Stimulated activated CD4-positive, alpha-beta T cell treated with anti-CD3 and anti-CD28 coated beads, Interleukin-15, amount 100 ng/mL, for 48 hours (primary cell): ENCODE results near the gene CHPF.

Source experiments
- DNase-seq, 2 donors: peaks; one replicate each; pipeline ENCODE4 v3.0.0-alpha.2; 2020; ENCODE audit warnings: low read depth in 2 of 2

The CHPF gene

DNA sequence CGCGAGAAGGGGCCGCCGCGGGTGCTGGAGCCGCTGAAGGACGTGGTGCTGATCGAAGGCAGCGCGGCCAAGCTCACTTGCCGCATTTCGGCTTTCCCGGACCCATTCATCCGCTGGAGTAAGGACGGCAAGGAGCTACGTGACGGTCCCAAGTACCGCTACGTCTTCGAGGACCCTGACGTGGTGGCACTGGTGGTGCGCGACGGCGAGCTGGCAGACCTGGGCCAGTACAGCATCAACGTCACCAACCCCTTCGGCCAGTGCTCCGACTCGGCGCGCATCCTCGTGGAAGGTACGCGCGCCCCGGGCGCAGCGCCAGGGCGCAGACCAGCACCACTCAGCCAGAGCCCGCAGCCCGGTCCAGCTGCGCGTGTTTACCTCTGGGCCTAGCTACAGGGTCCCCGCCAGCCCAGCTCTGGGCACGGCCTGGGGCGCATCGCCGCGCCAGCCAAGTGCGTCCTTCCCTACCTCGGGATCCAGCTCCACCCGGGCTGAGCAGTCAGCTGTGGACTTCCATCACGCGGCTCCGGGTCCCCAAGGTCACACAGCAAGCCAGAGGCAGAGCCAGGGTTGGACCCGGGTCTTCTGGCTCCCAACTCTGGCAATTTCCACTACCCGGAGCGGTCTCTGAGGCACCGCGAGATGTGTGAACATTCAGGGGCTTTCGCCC is 46.6 kb downstream of the CHPF start:
- no peak for DNase-seq

DNA sequence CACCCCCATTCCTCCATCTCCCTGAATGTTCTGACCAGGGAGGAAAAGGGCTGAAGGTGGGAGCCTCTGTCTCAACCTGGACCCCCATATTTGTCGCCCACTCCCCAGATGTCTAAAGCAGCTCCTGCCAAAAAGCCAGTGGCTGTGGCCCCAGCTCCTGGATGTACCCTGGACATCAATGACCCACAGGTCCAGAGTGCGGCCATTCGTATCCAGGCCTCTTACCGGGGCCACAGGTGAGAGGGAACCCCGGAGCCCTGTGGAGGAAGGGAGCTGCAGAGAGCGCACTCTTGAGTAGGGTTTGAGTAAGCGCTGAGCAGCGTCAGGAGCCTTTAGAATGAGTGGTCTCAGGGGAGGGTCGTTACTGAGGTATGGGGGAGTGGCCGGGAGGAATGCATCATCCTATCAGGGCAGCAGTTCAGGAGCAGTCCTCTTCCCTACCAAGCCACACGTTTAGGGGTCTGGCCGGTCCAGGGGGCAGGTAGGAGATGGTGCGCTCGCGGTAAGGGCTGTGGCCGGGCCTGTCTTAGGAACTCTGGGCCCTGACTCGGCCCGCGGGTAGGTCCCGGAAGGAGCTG is 47.3 kb downstream of the CHPF start:
- DNase-seq = no peak

- peak; percentile 24 to 57 for DNase-seq
These were observed 48.0 kb downstream of the CHPF start for GRCh38 chr2:219495531-219496122.

- DNase-seq = no peak
These were observed 48.6 kb downstream of the CHPF start for GRCh38 chr2:219494952-219495530.

- DNase-seq = no peak
These were observed 50.5 kb downstream of the CHPF start for GRCh38 chr2:219493086-219493485.

DNA sequence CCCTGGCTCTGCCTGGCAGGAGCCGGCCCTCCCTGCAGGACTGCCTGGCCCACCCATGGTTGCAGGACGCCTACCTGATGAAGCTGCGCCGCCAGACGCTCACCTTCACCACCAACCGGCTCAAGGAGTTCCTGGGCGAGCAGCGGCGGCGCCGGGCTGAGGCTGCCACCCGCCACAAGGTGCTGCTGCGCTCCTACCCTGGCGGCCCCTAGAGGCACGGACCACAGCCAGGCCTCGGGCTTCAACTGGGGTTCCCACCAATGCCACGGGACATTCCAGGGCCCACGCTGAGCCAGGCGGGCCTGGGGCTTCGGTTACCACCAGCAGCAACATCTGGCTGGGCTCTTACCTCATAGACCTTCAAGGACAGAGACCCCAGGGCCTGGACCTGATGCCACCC is 51.0 kb downstream of the CHPF start:
- DNase-seq = no peak

GRCh38 chr2:219491278-219491963 is 52.2 kb downstream of the CHPF start:
- no peak for DNase-seq

GRCh38 chr2:219490600-219491130 is 52.9 kb downstream of the CHPF start:
- no peak for DNase-seq

GRCh38 chr2:219490186-219490585 is 53.4 kb downstream of the CHPF start:
- no peak for DNase-seq

- DNase-seq = no peak
These were observed 54.3 kb downstream of the CHPF start for GRCh38 chr2:219489315-219489714.
